Stimulated activated CD8-positive, alpha-beta memory T cell treated with anti-CD3 and anti-CD28 coated beads, Interleukin-12 subunit alpha, Interleukin-12 subunit beta, amount 100 ng/mL, for 24 hours (primary cell): ENCODE measurements around the gene NDUFS4.
"Not testable (repeated sequence)": the region's sequence is repeated elsewhere in the genome, so short reads cannot be mapped to it uniquely, and the experiment has no call there.

Source experiments
- DNase-seq: peaks from one replicate; pipeline ENCODE4 v3.0.0-alpha.2; 2020; ENCODE audit errors: extremely low read depth

Gene NDUFS4

GRCh38 chr5:53575101-53575500, 14.7 kb downstream of the NDUFS4 start:
- DNase-seq: no peak

GRCh38 chr5:53575831-53576230, 15.4 kb downstream of the NDUFS4 start:
- no peak for DNase-seq

- no peak for DNase-seq
These were observed 16.2 kb downstream of the NDUFS4 start for GRCh38 chr5:53576674-53577073.

GRCh38 chr5:53578854-53579253, 18.4 kb downstream of the NDUFS4 start:
- no peak for DNase-seq

- DNase-seq: no peak
These were observed 20.1 kb downstream of the NDUFS4 start for GRCh38 chr5:53580547-53580946.

- no peak for DNase-seq
These were observed 21.8 kb downstream of the NDUFS4 start for GRCh38 chr5:53582225-53582624.

- DNase-seq: no peak
These were observed 30.3 kb downstream of the NDUFS4 start for GRCh38 chr5:53590759-53591158.

- no peak for DNase-seq
These were observed 34.0 kb downstream of the NDUFS4 start for GRCh38 chr5:53594419-53594818.

- no peak for DNase-seq
These were observed 37.5 kb downstream of the NDUFS4 start for GRCh38 chr5:53597894-53598293.

- no peak for DNase-seq
These were observed 41.1 kb downstream of the NDUFS4 start for GRCh38 chr5:53601570-53601969.

- DNase-seq: no peak
These were observed 42.7 kb downstream of the NDUFS4 start for GRCh38 chr5:53603009-53603687.

- DNase-seq: no peak
These were observed 43.9 kb downstream of the NDUFS4 start for GRCh38 chr5:53604309-53604708.

- no peak for DNase-seq
These were observed 47.4 kb downstream of the NDUFS4 start for GRCh38 chr5:53607886-53608285.

- DNase-seq: not testable (repeated sequence)
These were observed 48.5 kb downstream of the NDUFS4 start for GRCh38 chr5:53608897-53609296.

GRCh38 chr5:53613061-53613460, 52.6 kb downstream of the NDUFS4 start:
- no peak for DNase-seq

GRCh38 chr5:53613536-53613935, 53.1 kb downstream of the NDUFS4 start:
- no peak for DNase-seq

GRCh38 chr5:53614376-53614885, 54.0 kb downstream of the NDUFS4 start:
- no peak for DNase-seq

GRCh38 chr5:53616939-53617549, 56.6 kb downstream of the NDUFS4 start:
- no peak for DNase-seq

GRCh38 chr5:53631251-53631650, 70.8 kb downstream of the NDUFS4 start:
- DNase-seq: no peak

- no peak for DNase-seq
These were observed 81.6 kb downstream of the NDUFS4 start for GRCh38 chr5:53642061-53642460.

GRCh38 chr5:53643445-53643844, 83.0 kb downstream of the NDUFS4 start:
- no peak for DNase-seq

GRCh38 chr5:53645078-53645477, 84.6 kb downstream of the NDUFS4 start:
- no peak for DNase-seq

- no peak for DNase-seq
These were observed 88.9 kb downstream of the NDUFS4 start for GRCh38 chr5:53649352-53649751.

GRCh38 chr5:53660573-53660972, 100.1 kb downstream of the NDUFS4 start:
- not testable (repeated sequence) for DNase-seq
